Neural crest cell (in vitro differentiated cells): ENCODE data around the gene ETV2. TPM values are rescaled to one million over a fixed set of nuclear protein-coding genes. Genes with fewer than 3 reads are reported as not detected.

Experiments used
- DNase-seq: peaks from one replicate; pipeline ENCODE4 v3.0.0; 2021; ENCODE audit warnings: low read depth, mixed read lengths, low spot score
- H3K27ac Mint-ChIP-seq: one replicate; pipeline ENCODE4 v1.8.0; 2021; ENCODE audit warnings: mild to moderate bottlenecking, mixed read lengths; ENCODE audit not compliant: unreplicated experiment
- H3K27me3 Mint-ChIP-seq: 2 replicates; pipeline ENCODE4 v1.8.0; 2021; ENCODE audit warnings: low read depth, mild to moderate bottlenecking, mixed read lengths
- H3K36me3 Mint-ChIP-seq: 2 replicates; pipeline ENCODE4 v1.8.0; 2021; ENCODE audit warnings: low read depth, mild to moderate bottlenecking, mixed read lengths
- H3K4me1 Mint-ChIP-seq: 2 replicates; pipeline ENCODE4 v1.8.0; 2021; ENCODE audit warnings: mixed read lengths
- H3K4me3 Mint-ChIP-seq: one replicate; pipeline ENCODE4 v1.8.0; 2021; ENCODE audit warnings: mild to moderate bottlenecking, mixed read lengths
- H3K9me3 Mint-ChIP-seq: 2 replicates; pipeline ENCODE4 v1.8.0; 2021; ENCODE audit warnings: mixed read lengths
- CTCF ChIP-seq: fragments of 200-600 bp; sonication (generic); conservative IDR thresholded peaks from 2 replicates; pipeline ENCODE4 v1.5.0; 2021; ENCODE audit warnings: antibody characterized with exemption, mild to moderate bottlenecking
- total RNA-seq: library from RNA; stranded (reverse); gene quantifications from 2 replicates; pipeline ENCODE4 v1.2.1, GENCODE V29; 2021

ETV2 gene
- total RNA-seq, 1 donor from 2014 or later = 1.8 TPM

DNA sequence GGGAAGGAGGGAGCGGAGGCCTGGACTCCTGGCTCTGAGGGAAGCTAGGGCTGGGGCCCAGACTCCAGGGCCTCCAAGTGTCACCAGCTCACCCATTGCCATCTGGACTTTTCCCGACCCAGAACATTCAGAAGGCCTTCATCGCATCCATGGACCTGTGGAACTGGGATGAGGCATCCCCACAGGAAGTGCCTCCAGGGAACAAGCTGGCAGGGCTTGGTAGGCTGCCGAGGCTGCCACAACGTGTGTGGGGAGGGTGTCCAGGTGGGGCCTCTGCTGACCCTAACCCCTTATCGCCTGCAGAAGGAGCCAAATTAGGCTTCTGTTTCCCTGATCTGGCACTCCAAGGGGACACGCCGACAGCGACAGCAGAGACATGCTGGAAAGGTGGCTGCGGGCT, 767 bp downstream of the ETV2 start:
- no peak for TF ChIP-seq CTCF
- DNase-seq = no peak
- Mint-ChIP-seq H3K9me3 (no peaks in the 10 kb centered on the region), H3K27ac (no peak overlapping the region), H3K27me3 (peaks cover 2% of the 10 kb centered on the region), H3K4me3 (peak overlapping the region; percentile 68), H3K36me3 (peaks cover under 1% of the 10 kb centered on the region), H3K4me1 (peaks cover 30% of the 10 kb centered on the region)

- Mint-ChIP-seq H3K27me3 (peaks cover 2% of the 10 kb centered on the region), H3K27ac (no peak overlapping the region)
These were observed 1.3 kb downstream of the ETV2 start for GRCh38 chr19:35642798-35643254.

DNA sequence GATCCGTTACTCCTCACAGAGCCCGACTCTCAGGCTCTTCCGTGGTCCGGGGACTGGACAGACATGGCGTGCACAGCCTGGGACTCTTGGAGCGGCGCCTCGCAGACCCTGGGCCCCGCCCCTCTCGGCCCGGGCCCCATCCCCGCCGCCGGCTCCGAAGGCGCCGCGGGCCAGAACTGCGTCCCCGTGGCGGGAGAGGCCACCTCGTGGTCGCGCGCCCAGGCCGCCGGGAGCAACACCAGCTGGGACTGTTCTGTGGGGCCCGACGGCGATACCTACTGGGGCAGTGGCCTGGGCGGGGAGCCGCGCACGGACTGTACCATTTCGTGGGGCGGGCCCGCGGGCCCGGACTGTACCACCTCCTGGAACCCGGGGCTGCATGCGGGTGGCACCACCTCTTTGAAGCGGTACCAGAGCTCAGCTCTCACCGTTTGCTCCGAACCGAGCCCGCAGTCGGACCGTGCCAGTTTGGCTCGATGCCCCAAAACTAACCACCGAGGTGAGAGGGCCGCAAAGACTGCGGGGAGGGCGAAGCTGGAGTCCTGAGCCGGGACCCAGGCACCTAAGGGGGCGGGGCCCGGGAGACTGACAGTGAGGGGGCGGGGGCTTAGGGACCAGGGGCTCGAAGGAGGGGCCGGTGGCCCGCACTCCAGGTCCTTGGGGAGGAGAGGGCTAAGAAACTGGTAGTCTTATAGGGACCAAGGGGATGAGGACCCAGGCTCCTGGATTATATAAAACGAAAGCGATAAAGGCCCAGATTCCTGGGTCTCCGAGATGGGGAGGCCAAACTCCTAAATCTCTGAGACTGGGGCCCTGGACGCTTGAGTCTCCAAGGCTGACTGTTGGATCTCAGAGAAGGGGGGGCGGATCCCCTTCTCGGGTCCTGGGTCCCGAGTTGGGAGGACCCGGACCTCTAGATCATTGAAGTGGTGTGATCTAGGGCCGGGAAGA, 2.0 kb downstream of the ETV2 start:
- H3K9me3 Mint-ChIP-seq = no peaks in the 10 kb centered on the region

More at GRCh38 chr19:35642798-35643254, 1.3 kb downstream of the ETV2 start:
- peaks cover 31% of the 10 kb centered on the region for H3K4me1 Mint-ChIP-seq
- no peaks in the 10 kb centered on the region for H3K9me3 Mint-ChIP-seq
- H3K4me3 Mint-ChIP-seq = peak overlapping the region; percentile 68
- DNase-seq = no peak
- H3K36me3 Mint-ChIP-seq = no peaks in the 10 kb centered on the region
- TF ChIP-seq CTCF = no peak

GRCh38 chr19:35644206-35644986, 2.9 kb downstream of the ETV2 start:
- peaks cover 42% of the 10 kb centered on the region for H3K4me1 Mint-ChIP-seq
- TF ChIP-seq CTCF = no peak
- H3K27me3 Mint-ChIP-seq = peaks cover 2% of the 10 kb centered on the region
- H3K36me3 Mint-ChIP-seq = no peaks in the 10 kb centered on the region
- H3K27ac Mint-ChIP-seq = peak overlapping the region; percentile 73
- DNase-seq = peak; percentile 74
- no peaks in the 10 kb centered on the region for H3K9me3 Mint-ChIP-seq
- H3K4me3 Mint-ChIP-seq = peak overlapping the region; percentile 87

More for the DNA sequence above, 2.0 kb downstream of the ETV2 start:
- Mint-ChIP-seq H3K27me3 (peaks cover 2% of the 10 kb centered on the region), H3K36me3 (no peaks in the 10 kb centered on the region), H3K27ac (peak overlapping the region; percentile 67), H3K4me3 (peak overlapping the region; percentile 87), H3K4me1 (peaks cover 38% of the 10 kb centered on the region)
- no peak for TF ChIP-seq CTCF
- peak; percentile 76 for DNase-seq

GRCh38 chr19:35644987-35645679, 3.6 kb downstream of the ETV2 start:
- peak overlapping the region; percentile 73 for H3K27ac Mint-ChIP-seq
- H3K27me3 Mint-ChIP-seq = no peaks in the 10 kb centered on the region
- no peaks in the 10 kb centered on the region for H3K9me3 Mint-ChIP-seq
- TF ChIP-seq CTCF = no peak
- no peaks in the 10 kb centered on the region for H3K36me3 Mint-ChIP-seq
- peak; percentile 75 for DNase-seq
- peaks cover 38% of the 10 kb centered on the region for H3K4me1 Mint-ChIP-seq
- peak overlapping the region; percentile 87 for H3K4me3 Mint-ChIP-seq
